Activated CD4-positive, CD25-positive, alpha-beta regulatory T cell treated with anti-CD3 and anti-CD28 coated beads, Interleukin-2, amount 50 U/mL, for 72 hours (primary cell): Measurements from ENCODE around the gene BARD1.
"Not testable (repeated sequence)": the region's sequence is repeated elsewhere in the genome, so short reads cannot be mapped to it uniquely, and the experiment has no call there.

ENCODE experiments used
- DNase-seq: peaks from one replicate; pipeline ENCODE4 v3.0.0; 2021

BARD1 gene

DNA sequence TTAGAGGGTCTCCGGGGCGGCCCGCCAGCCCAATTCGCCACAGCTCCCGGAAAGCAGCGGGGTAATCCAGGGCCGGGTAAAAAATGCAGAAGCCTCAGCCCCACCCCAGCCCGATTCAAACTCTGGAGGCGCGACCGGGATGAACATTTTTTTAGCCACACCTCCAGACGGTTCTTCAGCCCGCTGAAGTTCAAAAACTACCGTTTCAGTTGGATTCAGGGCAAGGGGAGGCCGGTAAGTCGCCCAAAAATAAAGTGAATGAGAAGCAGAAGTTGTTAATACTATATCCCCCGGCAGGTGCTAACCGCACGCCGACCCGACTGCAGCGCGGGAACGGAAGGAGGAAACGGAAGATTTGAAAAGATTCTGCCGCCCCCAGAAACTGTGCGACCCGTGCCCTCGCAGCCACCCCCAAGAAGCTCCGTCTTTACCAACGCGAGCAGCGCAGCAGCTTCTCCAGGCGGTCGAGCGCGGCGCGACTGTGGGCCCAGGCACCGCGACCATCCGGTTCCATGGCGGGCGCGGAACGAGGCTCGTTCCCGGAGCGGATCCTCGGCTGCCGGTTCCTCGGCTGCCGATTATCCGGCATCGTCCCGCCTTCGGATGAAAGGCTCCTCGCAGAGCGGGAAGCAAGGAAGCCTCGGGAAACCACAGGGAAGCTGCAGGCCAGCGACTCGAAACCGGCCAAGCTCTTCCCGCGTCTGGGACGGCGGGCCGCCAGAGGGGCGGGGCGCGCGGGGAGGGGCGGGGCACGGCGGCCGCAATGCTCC is at the start of gene BARD1:
BARD1 (minus strand) TSS at position 703 of the 770 bp plus-strand sequence; CDS start at position 589, 114 bp downstream.
- peak; percentile 54 for DNase-seq

DNA sequence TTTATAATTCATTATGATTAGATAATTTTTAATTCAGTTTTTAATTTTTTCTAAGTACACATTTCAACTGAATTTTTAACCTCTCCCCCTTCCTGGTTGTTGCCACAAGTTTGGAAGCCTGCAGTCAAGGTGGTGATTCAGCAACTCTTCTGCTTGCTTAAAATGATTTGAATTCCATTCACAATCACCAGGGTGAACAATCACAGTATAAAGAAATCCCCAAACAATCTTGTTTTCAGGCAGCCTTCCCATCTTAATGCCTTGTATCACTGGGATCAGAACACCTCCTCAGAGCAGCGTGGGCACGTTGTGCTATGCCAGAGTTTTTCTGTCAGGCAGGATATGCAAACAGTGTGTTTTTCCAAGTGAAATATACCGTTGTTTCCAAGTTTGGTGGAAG is 46.7 kb upstream of the BARD1 start:
- DNase-seq = no peak

- DNase-seq = no peak
Measured at GRCh38 chr2:214853906-214854305, 44.4 kb upstream of the BARD1 start.

- no peak for DNase-seq
Measured at GRCh38 chr2:214843823-214844222, 34.3 kb upstream of the BARD1 start.

DNA sequence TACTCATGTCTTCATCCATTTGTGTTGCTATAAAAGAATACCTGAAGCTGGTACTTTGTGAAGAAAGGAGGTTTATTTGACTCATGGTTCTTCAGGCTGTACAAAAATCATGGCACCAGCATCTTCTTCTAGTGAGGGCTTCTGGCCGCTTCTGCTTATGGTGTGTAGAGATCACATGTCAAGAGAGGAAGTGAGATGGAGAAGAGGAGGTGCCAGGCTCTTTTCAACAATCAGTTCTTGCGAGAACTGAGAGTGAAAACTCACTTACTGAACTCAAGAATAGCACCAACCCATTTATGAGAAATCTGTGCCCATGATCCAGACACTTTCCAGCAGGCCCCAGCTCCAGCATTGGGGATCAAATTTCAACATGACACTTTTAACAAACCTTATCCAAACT is 30.0 kb upstream of the BARD1 start:
- DNase-seq = no peak

- DNase-seq = no peak
Measured at GRCh38 chr2:214837466-214837865, 28.0 kb upstream of the BARD1 start.

GRCh38 chr2:214836568-214836967 is 27.1 kb upstream of the BARD1 start:
- no peak for DNase-seq

GRCh38 chr2:214830794-214831346 is 21.4 kb upstream of the BARD1 start:
- DNase-seq = no peak

DNA sequence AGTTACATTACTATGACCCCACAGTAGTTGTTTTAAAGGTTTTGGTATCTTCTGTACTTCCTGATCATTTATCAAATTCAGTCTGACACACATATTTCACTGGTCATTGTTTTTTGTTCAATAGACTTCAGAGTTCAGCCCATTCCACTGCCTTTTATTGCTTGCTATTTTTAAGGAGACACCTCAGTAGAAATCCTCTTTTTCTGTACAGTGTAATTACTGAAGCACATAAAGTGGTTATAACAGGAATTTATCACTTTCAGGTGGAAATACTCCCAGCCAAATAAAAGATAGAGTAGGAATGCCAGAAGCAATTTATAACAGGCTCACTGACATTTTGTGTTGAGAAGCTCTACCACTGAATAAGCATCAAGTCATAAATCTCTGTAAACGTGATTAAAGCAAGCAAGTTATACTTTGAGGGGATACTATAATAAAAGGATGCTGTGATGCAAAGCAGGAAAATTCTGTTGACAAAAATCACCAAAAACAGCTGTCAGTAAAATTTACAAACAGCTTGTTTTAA is 6.6 kb upstream of the BARD1 start:
- DNase-seq = no peak

- no peak for DNase-seq
Measured at GRCh38 chr2:214810671-214811070, 1.2 kb upstream of the BARD1 start.

GRCh38 chr2:214809751-214810564 is 475 bp upstream of the BARD1 start:
- DNase-seq = peak; percentile 100

- DNase-seq = no peak
Measured at GRCh38 chr2:214807653-214808052, 1.8 kb downstream of the BARD1 start.

GRCh38 chr2:214801768-214802397 is 7.6 kb downstream of the BARD1 start:
- DNase-seq = no peak

DNA sequence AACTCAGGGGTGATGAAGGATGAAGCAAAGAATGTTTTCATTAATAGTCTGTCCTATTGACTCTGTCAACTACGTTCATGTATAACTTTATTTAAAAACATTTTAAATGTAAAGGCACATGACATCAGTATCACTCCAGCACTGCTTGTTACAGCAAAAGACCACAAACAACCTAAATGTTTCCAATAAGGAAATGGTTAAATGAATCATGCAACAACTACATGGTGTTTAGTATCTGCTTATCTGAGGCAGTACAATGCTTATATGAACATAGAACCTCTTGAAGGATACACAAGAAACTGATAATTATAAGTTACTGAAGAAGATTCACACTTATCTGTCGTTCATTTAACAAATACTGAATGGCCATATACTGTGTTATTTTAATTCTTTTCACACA is 8.4 kb downstream of the BARD1 start:
- no peak for DNase-seq

- DNase-seq = no peak
Measured at GRCh38 chr2:214800180-214800579, 9.3 kb downstream of the BARD1 start.

DNA sequence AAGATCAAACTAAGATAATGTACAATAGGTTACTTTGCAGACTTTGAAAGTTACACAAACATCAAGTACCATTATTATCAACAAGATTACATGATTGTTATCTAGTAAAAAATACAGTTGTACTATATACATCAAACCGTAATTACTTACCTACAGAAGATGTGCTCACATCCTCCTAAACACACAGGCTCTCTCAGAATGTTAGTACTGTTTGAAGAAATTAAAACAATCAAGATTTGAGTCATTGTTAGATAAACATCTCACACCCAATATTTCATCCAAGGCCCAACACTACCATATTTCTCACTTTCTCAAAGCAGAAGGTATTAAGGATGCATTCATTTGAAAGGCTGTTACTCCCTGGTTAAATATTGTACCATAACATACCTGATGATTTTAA is 12.6 kb downstream of the BARD1 start:
- no peak for DNase-seq

DNA sequence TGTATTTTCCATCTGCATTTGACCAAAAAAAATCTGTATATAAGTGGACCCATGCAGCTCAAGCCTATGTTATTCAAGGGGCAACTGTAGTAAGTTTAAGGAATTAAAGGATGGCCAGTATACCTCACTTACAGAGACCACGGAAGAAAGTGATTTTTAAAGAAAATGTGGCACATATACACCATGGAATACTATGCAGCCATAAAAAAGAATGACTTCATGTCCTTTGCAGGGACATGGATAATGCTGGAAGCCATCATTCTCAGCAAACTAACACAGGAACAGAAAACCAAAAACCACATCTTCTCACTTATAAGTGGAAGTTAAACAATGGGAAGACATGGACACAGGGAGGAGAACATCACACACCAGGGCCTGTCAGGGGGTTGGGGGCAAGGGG is 26.3 kb downstream of the BARD1 start:
- not testable (repeated sequence) for DNase-seq

- no peak for DNase-seq
Measured at GRCh38 chr2:214782671-214783070, 26.8 kb downstream of the BARD1 start.

- no peak for DNase-seq
Measured at GRCh38 chr2:214781226-214781625, 28.3 kb downstream of the BARD1 start.

DNA sequence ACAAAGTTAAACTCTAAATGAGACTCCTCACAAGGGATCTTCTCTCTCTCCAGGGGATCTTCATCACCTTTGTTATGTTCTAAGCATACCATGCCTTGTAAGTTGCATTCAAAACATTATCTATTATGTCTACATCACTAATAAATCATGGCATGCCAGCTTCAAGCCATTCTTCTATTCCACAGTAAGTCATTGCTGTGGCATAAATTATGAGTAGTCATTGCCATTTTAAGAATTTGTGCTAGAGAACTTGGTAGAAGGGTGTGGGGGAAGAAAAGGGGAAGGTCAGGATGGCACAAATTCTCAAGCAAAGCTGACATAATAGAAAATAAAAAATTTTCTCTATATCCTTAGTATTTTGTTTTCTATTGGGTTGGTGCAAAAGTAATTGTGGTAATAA is 33.5 kb downstream of the BARD1 start:
- DNase-seq = no peak

GRCh38 chr2:214774108-214774507 is 35.4 kb downstream of the BARD1 start:
- DNase-seq = no peak

- DNase-seq = no peak
Measured at GRCh38 chr2:214772443-214773015, 37.0 kb downstream of the BARD1 start.

DNA sequence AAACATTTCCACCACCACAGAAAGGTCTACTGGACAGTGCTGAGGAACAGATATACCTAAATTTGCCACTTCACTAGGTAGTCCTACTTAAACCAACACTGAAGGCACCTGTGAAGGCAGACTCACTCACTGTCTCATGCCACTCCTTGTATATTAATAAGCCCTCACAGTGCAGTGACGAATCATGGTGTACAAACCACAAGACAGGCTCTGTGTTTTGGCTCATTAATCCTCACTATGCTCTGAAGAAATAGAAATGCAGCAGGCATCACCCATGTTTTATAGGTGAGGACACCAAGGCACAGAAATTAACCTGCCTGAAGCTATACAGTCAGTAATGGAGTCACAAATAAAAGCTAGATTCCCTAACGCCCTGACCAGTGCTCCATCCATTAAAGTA is 44.3 kb downstream of the BARD1 start:
- DNase-seq = no peak
